Measurements from ENCODE around the gene TMEM221. TPM values are rescaled to one million over a fixed set of nuclear protein-coding genes. Genes with fewer than 3 reads are reported as not detected.
"Not testable (repeated sequence)": the region's sequence is repeated elsewhere in the genome, so short reads cannot be mapped to it uniquely, and the experiment has no call there.

The TMEM221 gene
- total and polyA plus RNA-seq, 9 donors, result 1.0 to 1.8 (median 1.2) TPM

- Histone ChIP-seq H3K27ac (ENCODE audit: low read length) (no peak overlapping the region), H3K4me3 (ENCODE audit: low read length) (no peak overlapping the region), H3K27me3 (ENCODE audit: control insufficient read depth, insufficient read depth, low read length) (no peaks in the 10 kb centered on the region), H3K36me3 (ENCODE audit: control insufficient read depth, insufficient read depth, low read length) (peaks cover 19% of the 10 kb centered on the region), H3K9me3 (replicated peaks; ENCODE audit: control insufficient read depth, low read depth, low read length) (no peaks in the 10 kb centered on the region), H3K4me1 (ENCODE audit: control insufficient read depth, insufficient read depth, low read length) (peaks cover 10% of the 10 kb centered on the region)
- WGBS (ENCODE audit: insufficient coverage), result 59% methylated on average over 15 of the region's 18 CpGs
- DNase-seq, result no peak
Observed at GRCh38 chr19:17487284-17488121, 39.0 kb upstream of the TMEM221 start.

- H3K36me3 ChIP-seq (ENCODE audit: control insufficient read depth, insufficient read depth, low read length), result peaks cover 19% of the 10 kb centered on the region
- peaks cover 10% of the 10 kb centered on the region for H3K4me1 ChIP-seq (ENCODE audit: control insufficient read depth, insufficient read depth, low read length)
- H3K4me3 ChIP-seq (ENCODE audit: low read length), result no peak overlapping the region
- DNase-seq, result no peak
- no peak overlapping the region for H3K27ac ChIP-seq (ENCODE audit: low read length)
- no peaks in the 10 kb centered on the region for H3K27me3 ChIP-seq (ENCODE audit: control insufficient read depth, insufficient read depth, low read length)
- WGBS (ENCODE audit: insufficient coverage), result 91% methylated on average over 50 of the region's 58 CpGs
- H3K9me3 ChIP-seq (replicated peaks; ENCODE audit: control insufficient read depth, low read depth, low read length), result no peaks in the 10 kb centered on the region
Observed at GRCh38 chr19:17486545-17487240, 38.2 kb upstream of the TMEM221 start.

- peaks cover 18% of the 10 kb centered on the region for H3K36me3 ChIP-seq (ENCODE audit: control insufficient read depth, insufficient read depth, low read length)
- H3K4me3 ChIP-seq (ENCODE audit: low read length), result no peak overlapping the region
- H3K4me1 ChIP-seq (ENCODE audit: control insufficient read depth, insufficient read depth, low read length), result peaks cover 10% of the 10 kb centered on the region
- WGBS (ENCODE audit: insufficient coverage), result 87% methylated on average over 4 of the region's 6 CpGs
- DNase-seq, result no peak
- no peak overlapping the region for H3K27ac ChIP-seq (ENCODE audit: low read length)
- no peaks in the 10 kb centered on the region for H3K27me3 ChIP-seq (ENCODE audit: control insufficient read depth, insufficient read depth, low read length)
- no peaks in the 10 kb centered on the region for H3K9me3 ChIP-seq (replicated peaks; ENCODE audit: control insufficient read depth, low read depth, low read length)
Observed at GRCh38 chr19:17484520-17485185, 36.2 kb upstream of the TMEM221 start.

GRCh38 chr19:17483605-17484002 lies 35.1 kb upstream of the TMEM221 start:
- DNase-seq, result no peak
- peaks cover 9% of the 10 kb centered on the region for H3K4me1 ChIP-seq (ENCODE audit: control insufficient read depth, insufficient read depth, low read length)
- H3K27me3 ChIP-seq (ENCODE audit: control insufficient read depth, insufficient read depth, low read length), result no peaks in the 10 kb centered on the region
- H3K27ac ChIP-seq (ENCODE audit: low read length), result no peak overlapping the region
- 94% methylated on average over 8 of the region's 10 CpGs for WGBS (ENCODE audit: insufficient coverage)
- peaks cover 13% of the 10 kb centered on the region for H3K36me3 ChIP-seq (ENCODE audit: control insufficient read depth, insufficient read depth, low read length)
- H3K9me3 ChIP-seq (replicated peaks; ENCODE audit: control insufficient read depth, low read depth, low read length), result no peaks in the 10 kb centered on the region
- H3K4me3 ChIP-seq (ENCODE audit: low read length), result no peak overlapping the region

- H3K36me3 ChIP-seq (ENCODE audit: control insufficient read depth, insufficient read depth, low read length), result peaks cover 11% of the 10 kb centered on the region
- H3K4me3 ChIP-seq (ENCODE audit: low read length), result no peak overlapping the region
- peaks cover 5% of the 10 kb centered on the region for H3K4me1 ChIP-seq (ENCODE audit: control insufficient read depth, insufficient read depth, low read length)
- H3K27me3 ChIP-seq (ENCODE audit: control insufficient read depth, insufficient read depth, low read length), result no peaks in the 10 kb centered on the region
- DNase-seq, result no peak
- no peak overlapping the region for H3K27ac ChIP-seq (ENCODE audit: low read length)
- 86% methylated on average over 3 of the region's 3 CpGs for WGBS (ENCODE audit: insufficient coverage)
- no peaks in the 10 kb centered on the region for H3K9me3 ChIP-seq (replicated peaks; ENCODE audit: control insufficient read depth, low read depth, low read length)
Observed at GRCh38 chr19:17482877-17483604, 34.6 kb upstream of the TMEM221 start.

- H3K27ac ChIP-seq (ENCODE audit: low read length), result no peak overlapping the region
- H3K9me3 ChIP-seq (replicated peaks; ENCODE audit: control insufficient read depth, low read depth, low read length), result no peaks in the 10 kb centered on the region
- no peak for DNase-seq
- H3K27me3 ChIP-seq (ENCODE audit: control insufficient read depth, insufficient read depth, low read length), result no peaks in the 10 kb centered on the region
- H3K4me1 ChIP-seq (ENCODE audit: control insufficient read depth, insufficient read depth, low read length), result peaks cover 2% of the 10 kb centered on the region
- H3K4me3 ChIP-seq (ENCODE audit: low read length), result no peak overlapping the region
- WGBS (ENCODE audit: insufficient coverage), result 84% methylated on average over 12 of the region's 13 CpGs
- H3K36me3 ChIP-seq (ENCODE audit: control insufficient read depth, insufficient read depth, low read length), result peaks cover 6% of the 10 kb centered on the region
Observed at GRCh38 chr19:17481986-17482385, 33.5 kb upstream of the TMEM221 start.

- Histone ChIP-seq H3K27ac (ENCODE audit: low read length) (peak overlapping the region; percentile 5), H3K36me3 (ENCODE audit: control insufficient read depth, insufficient read depth, low read length) (no peaks in the 10 kb centered on the region), H3K4me3 (ENCODE audit: low read length) (no peak overlapping the region), H3K9me3 (replicated peaks; ENCODE audit: control insufficient read depth, low read depth, low read length) (no peaks in the 10 kb centered on the region), H3K4me1 (ENCODE audit: control insufficient read depth, insufficient read depth, low read length) (peaks cover 15% of the 10 kb centered on the region), H3K27me3 (ENCODE audit: control insufficient read depth, insufficient read depth, low read length) (no peaks in the 10 kb centered on the region)
- DNase-seq, result peak; percentile 64
- 100% methylated on average over 1 of the region's 6 CpGs for WGBS (ENCODE audit: insufficient coverage)
Observed at GRCh38 chr19:17479325-17479791, 30.9 kb upstream of the TMEM221 start.

GRCh38 chr19:17475541-17476115 lies 27.2 kb upstream of the TMEM221 start:
- peak; percentile 90 for DNase-seq
- Histone ChIP-seq H3K9me3 (replicated peaks; ENCODE audit: control insufficient read depth, low read depth, low read length) (no peaks in the 10 kb centered on the region), H3K36me3 (ENCODE audit: control insufficient read depth, insufficient read depth, low read length) (peaks cover 3% of the 10 kb centered on the region), H3K27me3 (ENCODE audit: control insufficient read depth, insufficient read depth, low read length) (no peaks in the 10 kb centered on the region), H3K4me1 (ENCODE audit: control insufficient read depth, insufficient read depth, low read length) (peaks cover 27% of the 10 kb centered on the region), H3K27ac (ENCODE audit: low read length) (peak overlapping the region; percentile 91), H3K4me3 (ENCODE audit: low read length) (no peak overlapping the region)
- WGBS (ENCODE audit: insufficient coverage), result 51% methylated on average over 7 of the region's 10 CpGs

- not testable (repeated sequence) for H3K4me3 ChIP-seq (ENCODE audit: low read length); H3K9me3 ChIP-seq (replicated peaks; ENCODE audit: control insufficient read depth, low read depth, low read length); H3K27me3 ChIP-seq (ENCODE audit: control insufficient read depth, insufficient read depth, low read length); DNase-seq; H3K36me3 ChIP-seq (ENCODE audit: control insufficient read depth, insufficient read depth, low read length)
- 79% methylated on average over 3 of the region's 6 CpGs for WGBS (ENCODE audit: insufficient coverage)
- Histone ChIP-seq H3K4me1 (ENCODE audit: control insufficient read depth, insufficient read depth, low read length) (peaks cover 27% of the 10 kb centered on the region), H3K27ac (ENCODE audit: low read length) (peak overlapping the region; percentile 91)
Observed at GRCh38 chr19:17475011-17475540, 26.6 kb upstream of the TMEM221 start.

All from muscle of leg (tissue), 11 donors.